K562 (cell line): ENCODE data around the gene ISLR2. TPM values are rescaled to one million over a fixed set of nuclear protein-coding genes. Genes with fewer than 3 reads are reported as not detected.

ENCODE experiments used
- BACH1 ChIP-seq: fragments of 200-800 bp; sonication (Bioruptor generic); IDR thresholded peaks from 2 replicates; pipeline ENCODE4 v1.6.1; 2016; ENCODE audit warnings: missing genetic modification characterization, missing compliant biosample characterization
- POLR3A ChIP-seq: IDR thresholded peaks from 2 replicates; pipeline ENCODE4 v1.6.1; 2011; ENCODE audit warnings: borderline replicate concordance, mild to moderate bottlenecking, moderate library complexity; ENCODE audit not compliant: insufficient read length, insufficient read depth; ENCODE audit errors: extremely low read depth
- RERE ChIP-seq: sonication (generic); formaldehyde crosslinking; IDR thresholded peaks from 2 replicates; pipeline ENCODE4 v1.8.0; 2023; ENCODE audit warnings: missing genetic modification reagents, mild to moderate bottlenecking, borderline replicate concordance
- TEAD4 ChIP-seq, 2 experiments: sonication (generic) in 1 of 2; formaldehyde crosslinking in 1 of 2; IDR thresholded peaks; 2 replicates each; pipeline versions ENCODE4 v1.6.1 to v1.8.0; 2012 to 2022; ENCODE audit warnings: borderline replicate concordance in 1 of 2, inconsistent platforms in 1 of 2, low read length in 1 of 2, mild to moderate bottlenecking in 1 of 2, missing genetic modification reagents in 1 of 2
- ZBTB1 ChIP-seq: sonication (generic); formaldehyde crosslinking; IDR thresholded peaks from 2 replicates; pipeline ENCODE4 v1.8.1; 2023; ENCODE audit warnings: missing genetic modification reagents, low read depth, mild to moderate bottlenecking, borderline replicate concordance
- ZBTB26 ChIP-seq: fragments of 450-650 bp; formaldehyde crosslinking; IDR thresholded peaks from 2 replicates; pipeline ENCODE4 v1.4.0; 2022; ENCODE audit warnings: missing genetic modification characterization
- ZNF232 ChIP-seq: sonication (generic); formaldehyde crosslinking; IDR thresholded peaks from 2 replicates; pipeline ENCODE4 v1.8.0; 2022; ENCODE audit warnings: mild to moderate bottlenecking, missing genetic modification reagents
- ZNF740 ChIP-seq, 3 experiments: fragments of 200-800 bp in 1 of 3; sonication (Bioruptor generic) in 1 of 3; sonication (generic) in 1 of 3; formaldehyde crosslinking in 1 of 3; IDR thresholded peaks; 2 replicates each; pipeline versions ENCODE4 v1.6.1 to v1.8.0; 2016 to 2022; ENCODE audit warnings: mild to moderate bottlenecking in 2 of 3, missing compliant biosample characterization in 2 of 3, missing genetic modification characterization in 2 of 3, missing genetic modification reagents in 1 of 3
- ZNF778 ChIP-seq: fragments of 450-650 bp; formaldehyde crosslinking; IDR thresholded peaks from 2 replicates; pipeline ENCODE4 v1.4.0; 2020; ENCODE audit warnings: mild to moderate bottlenecking, moderate library complexity
- polyA plus RNA-seq, 8 experiments: library from polyadenylated mRNA; depleted of rRNA in 4 of 8; stranded (reverse) in 5 of 8; unstranded in 3 of 8; fragments of >200 nt; fragmentation: Nextera tagmentation in 2 of 8; fragmentation: Illumina TruSeq in 1 of 8; extraction: Ambion mirVana in 2 of 8; extraction: Trizol in 1 of 8; gene quantifications; 2 replicates each; pipeline versions ENCODE4 v1.2.1 to v1.2.3, GENCODE V29; 2011 to 2014; ENCODE audit warnings: inconsistent platforms in 1 of 8, missing spikeins in 1 of 8
- total RNA-seq, 7 experiments: library from RNA; depleted of rRNA in 6 of 7; stranded (reverse); fragments of >200 nt in 6 of 7; fragmentation: Illumina TruSeq in 2 of 7; extraction: Trizol in 2 of 7; gene quantifications; 2 replicates each; pipeline versions ENCODE4 v1.2.1 to v1.2.3, GENCODE V29; 2011 to 2021; ENCODE audit warnings: low replicate concordance in 1 of 7
- TF ChIP-seq, protein P1 (sequence below): fragments of 250-450 bp; sonication (Bioruptor Pico); IDR thresholded peaks from 2 replicates; pipeline ENCODE4 v1.4.0; 2020; ENCODE audit warnings: mild to moderate bottlenecking, moderate library complexity

ISLR2 gene
- total and polyA plus RNA-seq, 9 of the 15 experiments (the other 6 are each of a cell fraction or from before 2014, with no cell fraction given), result not detected

GRCh38 chr15:74120426-74120825, 10.0 kb upstream of the ISLR2 start (continued):
- TF ChIP-seq RERE (CRISPR knock-in tag) (no peak), ZNF778 (no peak), BACH1 (no peak), ZBTB26 (CRISPR knock-in tag) (no peak), TEAD4 (IDR thresholded peaks at IDR 0.05; ENCODE audit: low read length) (no peak), TEAD4 (CRISPR knock-in tag; IDR thresholded peaks at IDR 0.05; ENCODE audit: borderline replicate concordance) (no peak), ZBTB1 (no peak), POLR3A (no peak), ZNF740 (CRISPR knock-in tag; IDR thresholded peaks at IDR 0.05) (no peak), ZNF740 (tag; IDR thresholded peaks at IDR 0.05) (no peak), ZNF232 (CRISPR knock-in tag) (no peak)
- TF ChIP-seq, protein P1, sequence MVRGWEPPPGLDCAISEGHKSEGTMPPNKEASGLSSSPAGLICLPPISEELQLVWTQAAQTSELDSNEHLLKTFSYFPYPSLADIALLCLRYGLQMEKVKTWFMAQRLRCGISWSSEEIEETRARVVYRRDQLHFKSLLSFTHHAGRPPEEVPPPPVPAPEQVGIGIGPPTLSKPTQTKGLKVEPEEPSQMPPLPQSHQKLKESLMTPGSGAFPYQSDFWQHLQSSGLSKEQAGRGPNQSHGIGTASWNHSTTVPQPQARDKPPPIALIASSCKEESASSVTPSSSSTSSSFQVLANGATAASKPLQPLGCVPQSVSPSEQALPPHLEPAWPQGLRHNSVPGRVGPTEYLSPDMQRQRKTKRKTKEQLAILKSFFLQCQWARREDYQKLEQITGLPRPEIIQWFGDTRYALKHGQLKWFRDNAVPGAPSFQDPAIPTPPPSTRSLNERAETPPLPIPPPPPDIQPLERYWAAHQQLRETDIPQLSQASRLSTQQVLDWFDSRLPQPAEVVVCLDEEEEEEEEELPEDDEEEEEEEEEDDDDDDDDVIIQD, result no peak
